Natural killer cell (primary cell): Measurements from ENCODE around the gene C5orf58. TPM values are rescaled to one million over a fixed set of nuclear protein-coding genes. Genes with fewer than 3 reads are reported as not detected.

Experiments used
- ATAC-seq, 3 donors: fragments of 150-1000 bp in 2 of 3; fragments of 200-7000 bp in 1 of 3; cut with Tn5 transposase; 1 replicate in 1 of 3; 2 replicates in 2 of 3; pipeline ENCODE4 v1.10.0; 2021; ENCODE audit warnings: mild to moderate bottlenecking in 2 of 3, moderate library complexity in 2 of 3
- DNase-seq, 2 donors: peaks; one replicate each; pipeline versions ENCODE4 v3.0.0 to v3.0.0-alpha.2; 2013 to 2021; ENCODE audit warnings: mixed read lengths in 1 of 2
- H3K27ac ChIP-seq: one replicate; pipeline ENCODE4 v1.5.1; 2013; ENCODE audit warnings: mild to moderate bottlenecking, low read length
- H3K27me3 ChIP-seq: one replicate; pipeline ENCODE4 v1.6.1; 2013; ENCODE audit warnings: low read length; ENCODE audit not compliant: control insufficient read depth, insufficient read depth
- H3K36me3 ChIP-seq: one replicate; pipeline ENCODE4 v1.6.1; 2013; ENCODE audit warnings: low read length; ENCODE audit not compliant: control insufficient read depth, insufficient read depth
- H3K4me1 ChIP-seq: one replicate; pipeline ENCODE4 v1.6.1; 2013; ENCODE audit warnings: low read length; ENCODE audit not compliant: control insufficient read depth, insufficient read depth
- H3K4me3 ChIP-seq: one replicate; pipeline ENCODE4 v1.5.1; 2013; ENCODE audit warnings: low read length
- H3K9me3 ChIP-seq: one replicate; pipeline ENCODE4 v1.6.1; 2013; ENCODE audit warnings: low read length; ENCODE audit not compliant: control insufficient read depth, insufficient read depth
- H3K27ac Mint-ChIP-seq, 2 donors: one replicate each; pipeline ENCODE4 v1.8.0; 2022; ENCODE audit warnings: mild to moderate bottlenecking in 2 of 2, mixed read lengths in 2 of 2, moderate library complexity in 1 of 2
- H3K27me3 Mint-ChIP-seq, 2 donors: one replicate each; pipeline ENCODE4 v1.8.0; 2022; ENCODE audit warnings: low read depth in 2 of 2, mixed read lengths in 2 of 2
- H3K36me3 Mint-ChIP-seq: one replicate; pipeline ENCODE4 v1.8.0; 2022; ENCODE audit warnings: mixed read lengths
- H3K4me1 Mint-ChIP-seq, 2 donors: one replicate each; pipeline ENCODE4 v1.8.0; 2022; ENCODE audit warnings: mixed read lengths in 2 of 2
- H3K4me3 Mint-ChIP-seq: one replicate; pipeline ENCODE4 v1.8.0; 2022; ENCODE audit warnings: mild to moderate bottlenecking, moderate library complexity, mixed read lengths
- H3K9me3 Mint-ChIP-seq, 2 donors: one replicate each; pipeline ENCODE4 v1.8.0; 2022; ENCODE audit warnings: mixed read lengths in 2 of 2
- WGBS: methylation state at CpG from one replicate; pipeline ENCODE4 v1.1.7; 2013; ENCODE audit warnings: missing lambda C conversion rate; ENCODE audit not compliant: insufficient coverage; 5-methylcytosine and 5-hydroxymethylcytosine counted together
- intact Hi-C: fragments of 100-400 bp; cut with micrococcal nuclease; formaldehyde crosslinking; loops from one replicate; pipeline ENCODE4 v1.14.2; 2022
- total RNA-seq, 4 donors: library from RNA; stranded (reverse); fragments of 120-200 nt in 1 of 4; gene quantifications; one replicate each; pipeline versions ENCODE4 v1.2.3 to v1.2.4, GENCODE V29; 2013 to 2022
- TF ChIP-seq, protein P1 (sequence below): fragments of 200-600 bp; IDR thresholded peaks from one replicate; pipeline ENCODE4 v1.8.0; 2022; ENCODE audit warnings: antibody characterized with exemption

The C5orf58 gene
- total RNA-seq, 3 donors from 2014 or later (not counting 1 experiment from before 2014, with no cell fraction given): not detected

DNA sequence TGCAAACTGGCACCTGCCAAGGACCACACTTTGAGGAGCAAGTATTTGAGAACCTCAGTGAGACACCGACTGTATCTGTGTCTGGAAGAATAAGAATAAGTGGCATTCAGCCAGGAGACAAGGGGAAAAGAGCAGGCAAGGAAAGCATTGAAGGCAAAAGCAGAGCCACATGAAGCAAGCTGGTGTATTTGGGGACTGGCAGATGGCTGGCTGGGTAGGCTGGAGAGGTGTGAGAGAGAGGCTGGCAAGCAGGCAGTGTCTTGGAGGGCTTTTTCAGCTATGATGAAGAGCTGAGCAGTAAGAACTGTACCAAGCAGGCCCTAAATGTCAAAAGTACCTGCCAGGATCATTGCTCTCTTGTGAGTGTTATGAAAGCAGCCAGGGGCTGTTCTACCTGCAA is 14.1 kb upstream of the C5orf58 start:
- Histone ChIP-seq H3K27me3 (no peaks in the 10 kb centered on the region), H3K36me3 (no peaks in the 10 kb centered on the region), H3K4me1 (no peaks in the 10 kb centered on the region), H3K4me3 (no peak overlapping the region), H3K9me3 (no peaks in the 10 kb centered on the region), H3K27ac (no peak overlapping the region)
- ATAC-seq (no peak), DNase-seq (no peak)
- Mint-ChIP-seq H3K4me3 (no peak overlapping the region), H3K27ac (no peak overlapping the region), H3K9me3 (no peaks in the 10 kb centered on the region), H3K4me1 (no peaks in the 10 kb centered on the region), H3K36me3 (no peaks in the 10 kb centered on the region), H3K27me3 (no peaks in the 10 kb centered on the region)
- WGBS: 93% methylated on average over 1 of the region's 1 CpG
- intact Hi-C loops: no loop called here
- TF ChIP-seq, protein P1, sequence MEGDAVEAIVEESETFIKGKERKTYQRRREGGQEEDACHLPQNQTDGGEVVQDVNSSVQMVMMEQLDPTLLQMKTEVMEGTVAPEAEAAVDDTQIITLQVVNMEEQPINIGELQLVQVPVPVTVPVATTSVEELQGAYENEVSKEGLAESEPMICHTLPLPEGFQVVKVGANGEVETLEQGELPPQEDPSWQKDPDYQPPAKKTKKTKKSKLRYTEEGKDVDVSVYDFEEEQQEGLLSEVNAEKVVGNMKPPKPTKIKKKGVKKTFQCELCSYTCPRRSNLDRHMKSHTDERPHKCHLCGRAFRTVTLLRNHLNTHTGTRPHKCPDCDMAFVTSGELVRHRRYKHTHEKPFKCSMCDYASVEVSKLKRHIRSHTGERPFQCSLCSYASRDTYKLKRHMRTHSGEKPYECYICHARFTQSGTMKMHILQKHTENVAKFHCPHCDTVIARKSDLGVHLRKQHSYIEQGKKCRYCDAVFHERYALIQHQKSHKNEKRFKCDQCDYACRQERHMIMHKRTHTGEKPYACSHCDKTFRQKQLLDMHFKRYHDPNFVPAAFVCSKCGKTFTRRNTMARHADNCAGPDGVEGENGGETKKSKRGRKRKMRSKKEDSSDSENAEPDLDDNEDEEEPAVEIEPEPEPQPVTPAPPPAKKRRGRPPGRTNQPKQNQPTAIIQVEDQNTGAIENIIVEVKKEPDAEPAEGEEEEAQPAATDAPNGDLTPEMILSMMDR: no peak

DNA sequence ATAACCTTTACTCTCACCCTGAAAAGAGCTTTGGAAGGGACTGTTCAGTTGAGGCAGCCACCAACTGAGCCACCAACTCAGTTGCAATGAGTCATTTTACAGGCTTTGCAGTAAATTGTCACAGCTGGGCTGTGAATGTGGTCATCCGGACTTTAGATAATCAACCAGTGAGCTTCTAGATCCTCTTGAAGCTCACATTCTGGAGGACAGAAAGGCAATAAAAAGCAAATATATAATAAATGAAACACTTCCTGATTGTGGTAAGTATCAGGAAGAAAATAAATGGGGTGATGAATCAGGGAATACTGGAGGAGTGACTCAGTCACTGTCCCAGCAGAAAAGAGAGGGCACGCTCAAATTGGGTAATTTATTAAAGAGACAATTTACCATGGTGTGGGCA is 13.2 kb upstream of the C5orf58 start:
- Mint-ChIP-seq H3K36me3 (no peaks in the 10 kb centered on the region), H3K27me3 (no peaks in the 10 kb centered on the region), H3K27ac (no peak overlapping the region), H3K4me1 (no peaks in the 10 kb centered on the region), H3K4me3 (no peak overlapping the region), H3K9me3 (no peaks in the 10 kb centered on the region)
- intact Hi-C loops: no loop called here
- Histone ChIP-seq H3K9me3 (no peaks in the 10 kb centered on the region), H3K4me1 (no peaks in the 10 kb centered on the region), H3K27me3 (no peaks in the 10 kb centered on the region), H3K4me3 (no peak overlapping the region), H3K27ac (no peak overlapping the region), H3K36me3 (no peaks in the 10 kb centered on the region)
- DNase-seq (no peak), ATAC-seq (no peak)
- WGBS: 100% methylated on average over 1 of the region's 2 CpGs
- TF ChIP-seq, protein P1: no peak

DNA sequence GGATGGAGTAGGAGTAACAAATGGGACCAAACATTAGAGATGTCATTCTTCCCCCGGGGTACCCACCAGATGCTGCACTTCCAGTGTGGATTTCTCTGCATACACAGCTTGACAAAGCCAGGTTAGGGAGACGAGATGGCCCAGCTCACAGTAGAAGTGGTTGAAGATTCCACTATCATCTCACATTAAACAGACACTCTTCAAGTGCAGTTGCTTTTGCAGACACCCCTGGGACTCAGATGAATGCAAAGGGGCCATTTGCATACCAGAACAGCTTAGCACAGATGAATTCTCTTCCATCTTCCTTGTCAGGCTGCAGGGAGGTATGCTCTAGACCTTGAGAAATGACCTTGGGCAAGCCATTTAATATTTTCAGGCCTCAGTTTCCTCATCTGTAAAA is 12.6 kb upstream of the C5orf58 start:
- Histone ChIP-seq H3K27me3 (no peaks in the 10 kb centered on the region), H3K9me3 (no peaks in the 10 kb centered on the region), H3K27ac (no peak overlapping the region), H3K36me3 (no peaks in the 10 kb centered on the region), H3K4me3 (no peak overlapping the region), H3K4me1 (no peaks in the 10 kb centered on the region)
- WGBS: 81% methylated on average over 2 of the region's 2 CpGs
- TF ChIP-seq, protein P1: no peak
- intact Hi-C loops: no loop called here
- H3K4me1 Mint-ChIP-seq: no peaks in the 10 kb centered on the region
- ATAC-seq (no peak), DNase-seq (no peak)
- H3K36me3 Mint-ChIP-seq: no peaks in the 10 kb centered on the region
- H3K4me3 Mint-ChIP-seq: no peak overlapping the region
- no peak overlapping the region for H3K27ac Mint-ChIP-seq
- no peaks in the 10 kb centered on the region for H3K27me3 Mint-ChIP-seq
- no peaks in the 10 kb centered on the region for H3K9me3 Mint-ChIP-seq

DNA sequence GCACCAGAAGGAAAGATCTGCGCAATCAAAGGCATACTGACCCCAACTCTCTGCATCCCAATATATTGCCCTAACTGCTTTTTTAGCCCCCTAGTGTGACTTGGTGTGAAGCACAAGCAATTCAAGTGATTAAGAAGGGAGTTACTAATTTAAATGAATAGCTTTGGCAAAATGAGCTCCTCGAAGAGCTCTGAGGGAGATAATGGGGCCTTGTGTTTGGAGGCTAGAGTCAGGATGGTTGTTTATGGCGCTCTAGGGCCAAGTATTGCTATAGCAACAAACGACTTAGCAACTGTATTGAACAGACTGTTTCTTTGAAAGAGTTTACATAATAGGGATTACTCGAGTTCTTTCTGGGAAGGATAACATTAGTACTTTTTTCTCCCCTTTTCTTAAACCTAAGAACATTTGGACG is 11.5 kb upstream of the C5orf58 start:
- Mint-ChIP-seq H3K9me3 (no peaks in the 10 kb centered on the region), H3K27ac (no peak overlapping the region), H3K4me3 (no peak overlapping the region), H3K4me1 (peaks cover 7 to 8% of the 10 kb centered on the region in 2 donors), H3K27me3 (no peaks in the 10 kb centered on the region), H3K36me3 (no peaks in the 10 kb centered on the region)
- intact Hi-C loops: no loop called here
- H3K9me3 ChIP-seq: no peaks in the 10 kb centered on the region
- no peak for DNase-seq
- WGBS: 86% methylated on average over 5 of the region's 6 CpGs
- H3K4me1 ChIP-seq: peaks cover 2% of the 10 kb centered on the region
- no peak overlapping the region for H3K4me3 ChIP-seq
- H3K27me3 ChIP-seq: no peaks in the 10 kb centered on the region
- H3K27ac ChIP-seq: no peak overlapping the region
- no peak for ATAC-seq
- TF ChIP-seq, protein P1: no peak
- H3K36me3 ChIP-seq: no peaks in the 10 kb centered on the region
